LHCN-M2 (cell line): ENCODE measurements around the gene TIMM23. TPM values are rescaled to one million over a fixed set of nuclear protein-coding genes. Genes with fewer than 3 reads are reported as not detected.
A peak's percentile ranks its signal among the peaks of the same experiment; 100 is the strongest.
"Not testable (repeated sequence)": the region's sequence is repeated elsewhere in the genome, so short reads cannot be mapped to it uniquely, and the experiment has no call there.

Experiments used
- DNase-seq: peaks from one replicate; pipeline ENCODE4 v3.0.0-alpha.2; 2012; ENCODE audit warnings: low read depth
- total RNA-seq: library from RNA; depleted of rRNA; stranded (reverse); fragments of >200 nt; gene quantifications from 2 replicates; pipeline ENCODE4 v1.2.3, GENCODE V29; 2014

The TIMM23 gene
- total RNA-seq, 1 experiment from 2014 or later = 107 TPM

DNA sequence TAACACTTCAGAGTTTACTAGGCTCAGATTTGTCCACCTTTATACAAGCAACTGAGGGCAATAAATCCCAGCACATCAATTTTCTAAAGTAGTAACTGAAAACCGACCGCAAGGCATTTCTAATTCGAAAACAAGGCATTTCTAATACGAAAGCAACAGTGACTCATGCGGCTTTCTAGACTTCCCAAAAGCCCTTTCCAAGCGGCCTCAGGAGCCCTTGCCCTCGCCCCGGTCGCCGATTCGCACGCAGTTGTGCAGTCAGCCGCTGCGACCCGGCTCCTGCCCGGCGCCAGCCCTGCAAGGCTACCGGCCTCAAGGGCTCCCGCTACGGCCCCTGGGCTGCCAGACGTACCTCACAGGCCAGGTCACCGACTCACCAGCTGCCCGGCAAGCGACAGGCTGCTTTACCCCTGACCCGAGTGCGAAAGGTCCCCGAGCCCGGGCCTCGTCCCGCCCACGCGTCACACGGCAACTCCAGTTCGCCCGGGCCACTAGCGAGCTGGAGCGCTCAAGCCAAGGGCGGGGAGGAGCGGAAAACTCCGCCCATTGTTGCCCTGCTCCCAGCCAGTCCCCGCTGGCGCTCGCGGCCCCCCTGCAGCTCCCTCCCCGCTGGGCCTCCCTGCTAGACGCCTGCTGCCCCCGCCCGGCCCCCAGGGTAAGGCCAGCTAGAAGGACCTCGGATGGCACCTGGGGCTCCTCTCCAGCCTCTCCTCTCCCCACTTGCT, 50.9 kb downstream of the TIMM23 start:
- peak; percentile 92 for DNase-seq

- DNase-seq = no peak
Observed at GRCh38 chr10:46024948-46025347, 52.7 kb downstream of the TIMM23 start.

DNA sequence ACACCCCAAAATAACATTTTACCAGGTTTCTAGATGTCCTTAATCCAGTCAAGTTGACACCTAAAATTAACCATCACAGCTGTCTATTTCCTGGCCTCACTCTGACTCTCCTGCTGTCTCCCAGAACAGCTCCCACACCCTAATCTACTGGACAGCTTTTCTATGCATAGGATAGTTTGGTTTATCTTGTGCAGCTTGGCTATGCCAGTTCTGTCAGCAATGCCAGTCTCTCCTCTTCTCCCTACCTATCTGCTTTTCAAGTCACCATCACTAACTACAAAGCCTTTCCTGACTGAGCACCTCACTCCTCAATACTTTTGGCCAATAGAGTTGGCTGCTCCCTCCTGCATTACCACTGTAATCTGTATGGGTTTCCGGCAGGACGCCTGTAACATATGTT, 53.1 kb downstream of the TIMM23 start:
- DNase-seq = no peak

DNA sequence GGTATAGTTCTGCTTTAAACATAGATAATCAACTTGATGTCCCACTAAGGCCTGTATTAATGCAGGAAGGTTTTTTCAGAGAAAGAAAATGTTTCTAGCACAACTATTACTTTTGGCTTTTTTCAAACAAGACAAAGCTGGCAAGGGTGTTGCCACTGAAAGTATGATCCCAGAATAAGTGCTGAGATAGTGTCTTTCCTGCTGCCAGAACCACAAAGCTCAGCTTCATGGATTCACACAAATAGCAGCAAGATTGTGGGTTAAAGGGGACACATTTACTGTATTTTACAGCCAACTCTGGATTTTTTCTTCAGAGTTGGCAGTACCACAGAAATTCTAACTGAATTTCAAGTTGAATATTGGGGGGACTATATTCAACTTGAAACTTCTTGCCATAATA, 53.8 kb downstream of the TIMM23 start:
- no peak for DNase-seq

DNA sequence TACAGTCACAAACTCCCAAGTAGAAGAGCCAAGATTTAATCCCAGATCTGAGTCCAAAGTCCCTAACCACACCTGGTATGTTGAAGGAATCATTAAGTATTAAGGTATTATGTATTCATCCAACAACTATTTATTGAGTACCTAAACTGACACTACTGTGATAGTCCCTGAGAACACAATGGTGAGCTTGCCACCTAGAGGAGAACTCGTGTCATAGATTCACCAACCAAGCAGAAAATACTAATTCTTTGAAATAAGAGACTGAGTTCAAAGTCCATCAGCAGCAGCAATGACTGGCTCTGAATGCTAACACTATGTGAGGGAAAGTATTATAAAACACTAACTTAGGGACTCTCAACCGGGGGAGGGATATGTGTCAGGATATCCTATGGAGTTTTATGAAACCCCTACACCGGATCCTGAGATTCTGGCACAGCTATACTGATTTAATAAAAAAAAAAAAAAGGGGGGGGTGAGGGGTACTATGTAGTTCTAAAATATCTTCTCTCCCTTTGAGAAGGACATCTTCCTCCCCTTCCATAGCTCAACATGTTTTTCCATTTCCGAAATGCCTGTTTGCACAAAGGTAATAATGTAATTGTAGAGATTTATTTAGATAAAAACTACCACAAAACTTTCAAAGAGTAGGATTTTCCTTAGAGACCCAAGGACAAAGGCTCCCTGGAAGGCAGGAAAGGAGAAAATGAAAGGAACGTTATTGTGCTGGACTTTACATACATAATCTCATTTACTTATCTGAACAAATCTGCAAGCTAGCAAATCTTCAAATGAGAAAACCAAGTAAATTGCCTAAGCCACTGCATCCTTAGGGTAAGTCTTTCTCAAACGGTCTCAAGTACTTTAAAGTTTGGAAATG, 56.5 kb downstream of the TIMM23 start:
- DNase-seq = peak; percentile 66

- DNase-seq = no peak
Observed at GRCh38 chr10:46029461-46030030, 57.3 kb downstream of the TIMM23 start.

GRCh38 chr10:46030091-46030937, 58.0 kb downstream of the TIMM23 start, which contains the start of gene NCOA4:
TSS of gene NCOA4 (minus strand) at chr10:46030623. CDS start at chr10:46016680, 13,943 bp downstream.
- DNase-seq = peak; percentile 97

- no peak for DNase-seq
Observed at GRCh38 chr10:46031648-46032532, 59.6 kb downstream of the TIMM23 start.

DNA sequence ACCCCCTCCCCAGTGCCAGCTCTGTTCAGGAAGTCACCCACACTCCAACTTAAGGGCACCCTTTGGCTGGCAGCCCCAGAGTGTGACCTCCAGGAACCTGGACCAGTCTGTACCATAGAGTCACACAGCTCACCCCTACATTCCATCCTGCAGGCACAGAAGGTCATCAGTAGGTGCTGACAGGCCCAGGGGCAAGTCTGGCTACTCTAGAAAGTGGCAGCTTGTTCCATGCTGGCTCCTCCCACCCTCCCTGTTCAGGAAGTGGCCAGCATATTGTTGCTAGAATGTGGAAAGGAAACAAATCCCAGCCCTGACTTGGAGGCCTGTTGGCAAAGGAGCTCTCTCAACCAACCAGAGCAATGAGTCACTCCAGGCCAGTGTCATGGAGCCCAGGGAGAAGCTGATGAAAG, 61.3 kb downstream of the TIMM23 start:
- peak; percentile 70 for DNase-seq

DNA sequence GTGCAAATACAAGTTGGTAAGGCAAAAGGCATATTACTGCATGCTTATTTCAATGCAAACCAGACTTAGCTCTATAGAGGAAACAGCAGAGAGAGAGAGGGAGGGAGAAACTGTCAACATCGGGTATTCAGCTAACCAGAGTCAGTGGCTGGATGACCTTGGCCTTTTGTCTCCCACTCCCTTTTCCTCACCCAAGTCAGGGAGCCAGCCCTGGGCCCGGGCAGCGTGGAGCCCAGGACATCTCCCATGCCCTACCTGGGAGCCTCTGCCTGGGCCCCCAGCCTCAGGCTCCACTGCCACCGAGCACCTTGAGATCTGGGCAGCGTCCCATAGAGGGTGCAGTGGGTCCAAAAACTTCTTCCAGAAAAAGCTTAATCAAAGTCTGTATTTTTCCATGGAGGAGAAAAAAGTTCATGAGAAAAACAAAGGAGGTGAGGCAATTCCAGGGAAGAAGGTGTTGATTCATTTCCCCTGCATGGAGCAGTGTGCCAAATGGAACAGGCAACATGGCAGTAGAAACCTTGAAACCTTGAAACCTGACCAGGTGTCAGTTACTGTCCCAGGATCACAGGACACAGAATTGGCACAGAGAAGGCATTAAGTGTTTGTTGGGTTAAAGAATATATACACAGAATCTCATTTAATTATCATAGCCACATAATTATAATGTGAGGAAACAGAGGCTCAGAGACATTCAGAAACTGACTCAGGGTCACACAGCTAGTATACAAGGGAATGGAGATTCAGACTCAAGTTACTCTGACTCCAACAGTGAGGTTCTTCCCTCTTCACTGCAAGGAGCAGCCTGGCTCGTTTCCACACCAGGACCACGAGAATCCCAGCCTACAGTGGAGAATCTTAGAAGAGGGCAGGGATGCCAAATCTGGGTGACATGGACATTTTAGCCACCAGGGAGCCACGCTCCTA, 63.9 kb downstream of the TIMM23 start:
- no peak for DNase-seq

GRCh38 chr10:46037107-46037825, 65.0 kb downstream of the TIMM23 start:
- no peak for DNase-seq

DNA sequence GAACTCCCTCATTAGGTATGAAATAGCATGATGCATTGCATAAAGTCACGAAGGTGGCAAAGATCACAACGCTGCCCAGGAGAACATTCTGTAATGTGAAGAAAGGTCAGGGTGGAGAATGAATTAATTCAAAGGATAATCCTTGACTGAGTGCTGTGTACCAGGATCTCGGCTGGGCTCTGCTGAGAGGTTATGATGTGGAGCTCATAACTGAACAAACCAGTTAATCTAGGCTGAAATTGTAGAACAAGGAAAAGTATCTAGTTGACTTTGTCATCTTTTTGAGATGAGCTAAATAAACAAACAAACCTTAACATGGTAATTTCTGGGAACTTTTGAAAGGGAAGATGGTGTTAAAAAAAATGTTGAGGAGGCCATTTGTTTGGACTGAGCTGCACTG, 67.7 kb downstream of the TIMM23 start:
- DNase-seq = no peak

DNA sequence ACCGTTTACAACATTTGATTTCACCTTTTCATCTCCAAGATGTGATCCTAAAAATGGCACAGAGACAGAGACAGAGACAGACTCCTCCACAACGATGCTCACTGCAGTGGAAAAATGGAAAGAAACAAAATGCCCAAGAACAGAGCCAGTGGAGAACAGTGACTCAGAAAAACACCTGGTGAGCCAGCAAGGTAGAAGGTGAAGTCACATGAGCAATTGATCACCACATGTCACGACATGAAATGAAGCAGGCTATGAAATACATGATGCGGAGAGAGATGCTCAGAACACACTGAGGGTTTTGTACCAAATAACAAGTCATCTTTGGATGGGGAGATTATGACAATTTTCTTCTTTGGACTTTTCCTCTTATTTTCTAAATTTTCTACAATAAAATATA, 70.2 kb downstream of the TIMM23 start:
- DNase-seq = no peak

DNA sequence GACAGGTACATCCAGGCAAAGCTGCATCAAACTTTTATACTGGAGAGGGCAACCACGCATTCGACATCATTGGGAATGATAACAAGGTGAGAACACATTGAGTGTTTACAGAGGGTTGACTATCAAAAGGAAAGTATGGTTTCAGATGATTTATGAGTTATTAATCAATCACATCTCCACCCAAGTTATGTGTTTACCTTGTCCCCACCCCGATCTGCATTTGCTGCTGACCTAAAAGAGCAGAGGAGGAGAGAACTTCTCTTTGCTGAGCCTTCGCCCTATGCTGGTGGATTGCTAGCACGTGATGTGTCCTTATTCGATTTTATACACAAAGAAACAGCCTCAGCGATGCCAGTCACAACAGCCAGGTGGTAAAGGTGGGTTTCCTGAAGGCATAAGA, 74.0 kb downstream of the TIMM23 start, which contains the start of gene MSMB:
TSS of gene MSMB (minus strand) at position 9 of the 400 bp plus-strand sequence. CDS start 32 bp downstream, outside the sequence.
- DNase-seq = no peak

DNA sequence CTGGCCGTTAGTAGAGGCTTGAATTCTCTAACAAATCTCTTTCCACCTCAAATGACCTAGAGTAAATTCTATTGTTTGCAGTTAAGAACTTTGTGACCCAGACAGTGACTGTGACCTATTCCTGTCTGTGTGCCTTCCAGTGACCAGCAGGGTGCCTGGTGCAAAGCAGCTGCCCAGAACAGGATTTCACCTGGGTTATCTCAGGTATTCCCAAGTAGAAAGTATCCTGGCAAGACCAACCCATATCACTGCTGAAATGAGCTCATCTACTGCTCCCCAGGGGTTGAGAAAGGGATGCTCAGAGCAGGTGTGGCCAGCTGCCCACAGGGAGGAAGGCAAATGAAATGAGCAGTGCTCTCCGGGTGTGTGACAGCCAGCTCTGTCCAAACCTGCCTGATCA, 75.9 kb downstream of the TIMM23 start:
- no peak for DNase-seq

GRCh38 chr10:46049497-46049831, 77.2 kb downstream of the TIMM23 start:
- DNase-seq = not testable (repeated sequence)

DNA sequence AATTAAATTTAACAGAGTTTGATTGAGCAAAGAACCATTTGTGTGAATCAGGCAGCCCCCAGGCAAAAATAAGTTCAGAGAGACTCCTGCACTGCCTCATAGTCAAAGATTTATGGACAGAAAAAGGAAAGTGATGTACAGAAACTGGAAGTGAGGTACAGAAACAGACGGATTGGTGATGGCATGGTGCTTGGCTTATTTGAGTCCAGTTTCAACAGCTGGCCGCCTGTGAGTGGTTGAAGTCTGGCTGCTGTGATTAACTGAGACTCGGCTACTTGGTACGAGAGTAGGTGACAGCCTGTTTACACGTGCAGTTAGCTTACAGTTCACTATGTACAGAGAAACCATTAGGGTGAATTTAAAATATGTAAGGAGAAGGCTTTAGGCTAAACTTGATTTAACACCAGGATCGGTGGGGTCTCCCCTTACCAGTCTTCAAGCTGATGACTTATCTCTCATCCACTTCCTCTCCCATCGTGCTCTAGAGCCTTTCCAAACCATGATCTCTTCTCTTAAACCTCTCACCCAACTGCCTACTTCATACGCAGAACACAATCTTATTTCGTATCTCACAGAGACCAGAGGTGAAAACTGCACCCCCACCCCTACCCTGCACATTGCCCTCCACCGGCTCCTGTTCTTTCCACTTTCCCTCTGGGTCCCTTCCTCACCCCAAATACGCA, 78.8 kb downstream of the TIMM23 start:
- DNase-seq = peak; percentile 74
